ENCODE data around the gene ADAMTS17.

Gene ADAMTS17

GRCh38 chr15:100061944-100062343 is 279.8 kb downstream of the ADAMTS17 start:
- DNase-seq: no peak

- DNase-seq: no peak
Measured at GRCh38 chr15:100060276-100060926, 281.4 kb downstream of the ADAMTS17 start.

DNA sequence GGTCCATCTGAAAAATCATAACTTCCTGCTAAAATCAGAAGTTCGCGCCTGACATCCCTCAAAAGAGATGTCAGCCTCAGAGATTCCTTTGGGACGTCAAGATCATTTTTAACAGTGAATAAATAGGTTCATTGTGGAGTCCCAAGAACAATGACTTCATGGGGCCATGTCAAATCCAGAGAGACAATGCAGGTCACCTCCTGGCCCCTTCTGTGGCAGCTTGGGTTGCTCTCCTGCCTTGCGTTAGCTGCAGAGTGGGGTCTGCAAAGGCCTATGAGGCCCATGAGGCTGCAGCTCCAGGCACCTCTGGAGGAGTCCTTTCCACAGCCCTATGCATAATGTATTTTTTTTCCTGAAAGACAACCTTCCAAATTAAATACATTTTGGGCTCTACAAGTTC is 282.3 kb downstream of the ADAMTS17 start:
- no peak for DNase-seq

GRCh38 chr15:100059094-100059493 is 282.7 kb downstream of the ADAMTS17 start:
- DNase-seq: no peak

- no peak for DNase-seq
Measured at GRCh38 chr15:100058458-100058857, 283.3 kb downstream of the ADAMTS17 start.

GRCh38 chr15:100057281-100057680 is 284.5 kb downstream of the ADAMTS17 start:
- no peak for DNase-seq

DNA sequence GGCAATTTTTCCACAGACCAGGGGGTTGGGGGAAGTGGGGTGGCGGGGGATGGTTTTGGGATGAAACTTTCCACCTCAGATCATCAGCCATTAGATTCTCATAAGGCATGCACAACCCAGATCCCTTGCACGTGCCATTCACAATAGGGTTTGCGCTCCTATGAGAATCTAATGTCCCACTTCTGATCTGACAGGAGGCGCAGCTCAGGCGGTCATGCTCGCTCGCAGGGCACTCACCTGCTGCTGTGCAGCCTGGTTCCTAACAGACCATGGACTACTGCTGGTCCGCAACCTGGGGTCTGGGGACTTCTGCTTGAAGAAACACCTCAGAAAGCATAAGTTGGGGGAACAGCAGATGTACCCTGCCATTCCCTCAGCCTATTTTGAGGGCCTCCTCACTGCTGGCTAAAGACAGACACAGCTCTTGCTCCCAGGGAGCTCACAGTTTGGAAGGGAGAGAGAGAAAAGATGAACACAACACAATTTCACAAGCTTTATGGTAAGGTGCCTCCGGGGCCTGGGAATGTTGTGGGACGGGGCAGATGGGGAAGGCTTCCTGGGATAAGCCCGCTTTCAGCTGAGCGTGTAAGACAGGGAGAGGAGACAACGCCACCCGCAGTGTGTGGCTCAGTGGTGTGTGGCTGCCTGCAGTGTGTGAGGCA is 285.2 kb downstream of the ADAMTS17 start:
- no peak for DNase-seq

GRCh38 chr15:100055821-100056220 is 286.0 kb downstream of the ADAMTS17 start:
- DNase-seq: no peak

GRCh38 chr15:100054539-100054938 is 287.2 kb downstream of the ADAMTS17 start:
- DNase-seq: no peak

- DNase-seq: no peak
Measured at GRCh38 chr15:100053474-100054121, 288.2 kb downstream of the ADAMTS17 start.

DNA sequence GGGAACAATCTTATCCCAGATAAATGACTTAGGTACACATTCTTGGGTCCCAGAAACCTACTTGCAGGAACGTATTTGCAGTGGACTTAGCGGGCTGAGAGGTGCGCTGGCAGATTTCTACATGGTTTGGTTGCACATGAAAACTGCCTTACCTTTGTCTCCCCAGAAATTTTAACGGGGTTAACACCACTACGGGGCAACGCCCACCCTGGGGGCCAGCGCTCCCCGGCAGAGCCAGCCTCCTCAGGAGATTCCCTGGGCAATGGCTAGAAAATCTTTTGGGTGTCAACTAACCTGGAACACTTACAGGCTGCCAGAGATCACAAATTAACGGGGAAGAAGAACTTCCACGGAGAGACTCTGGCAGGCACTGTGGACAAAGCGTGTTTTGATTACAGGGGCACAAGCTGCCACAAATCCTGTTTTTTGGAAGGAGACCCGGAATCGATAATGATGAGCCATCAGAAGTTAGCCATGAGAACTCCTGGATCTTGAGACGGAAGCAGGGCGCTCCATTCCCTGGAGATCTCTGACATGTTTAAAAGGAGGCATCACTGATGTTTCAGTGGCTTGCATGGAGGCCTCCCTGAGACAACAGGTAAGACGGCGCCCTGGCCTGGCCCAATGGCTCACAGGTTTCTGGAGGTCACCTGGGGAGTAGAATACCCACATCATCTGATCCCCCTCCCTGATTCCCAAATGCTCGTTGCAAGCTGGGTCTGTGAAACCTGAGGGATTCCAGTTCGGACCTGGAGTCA is 288.9 kb downstream of the ADAMTS17 start:
- DNase-seq: no peak

DNA sequence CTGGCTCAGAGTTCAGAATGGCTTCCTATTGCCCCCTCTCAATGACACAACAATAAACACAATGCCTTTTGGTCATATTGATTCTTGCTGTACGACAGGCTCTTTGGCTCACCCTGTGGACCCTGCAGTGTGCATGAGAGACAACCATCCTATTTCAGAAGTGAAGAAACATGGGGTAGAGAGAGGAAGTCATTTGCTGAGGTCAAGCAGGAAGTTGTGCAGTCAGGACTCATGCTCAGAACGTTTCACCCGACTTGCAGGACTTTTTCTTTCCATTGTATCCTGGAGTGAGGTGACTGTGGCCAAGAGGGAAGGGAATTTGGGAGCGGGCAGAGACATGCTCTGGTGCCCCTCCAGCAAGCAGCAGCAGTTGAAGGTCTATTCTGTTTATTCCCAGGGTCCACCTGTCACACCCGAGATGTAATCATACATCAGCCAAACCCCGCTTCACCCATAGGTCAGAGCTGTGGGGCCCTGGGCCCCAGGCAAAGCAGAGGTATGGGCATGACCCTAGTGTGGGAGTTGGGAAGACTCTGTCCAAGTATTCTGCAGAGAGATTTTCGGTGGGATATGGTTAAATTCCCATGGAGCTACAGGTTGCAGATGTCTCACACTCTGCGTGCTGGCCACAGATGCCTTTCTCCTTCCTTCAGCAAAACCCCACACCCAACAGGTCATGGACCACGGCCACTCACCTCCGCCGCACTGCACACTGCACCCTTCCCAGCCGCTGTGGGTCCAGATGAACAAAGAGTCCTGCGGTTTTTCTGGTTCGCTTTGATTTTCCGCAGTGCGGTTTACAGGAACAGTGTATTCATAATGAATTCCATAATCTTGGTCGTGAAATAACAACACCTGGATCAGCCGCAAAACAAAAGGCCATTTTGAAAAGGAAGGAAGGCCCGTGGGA is 290.6 kb downstream of the ADAMTS17 start:
- DNase-seq: no peak

DNA sequence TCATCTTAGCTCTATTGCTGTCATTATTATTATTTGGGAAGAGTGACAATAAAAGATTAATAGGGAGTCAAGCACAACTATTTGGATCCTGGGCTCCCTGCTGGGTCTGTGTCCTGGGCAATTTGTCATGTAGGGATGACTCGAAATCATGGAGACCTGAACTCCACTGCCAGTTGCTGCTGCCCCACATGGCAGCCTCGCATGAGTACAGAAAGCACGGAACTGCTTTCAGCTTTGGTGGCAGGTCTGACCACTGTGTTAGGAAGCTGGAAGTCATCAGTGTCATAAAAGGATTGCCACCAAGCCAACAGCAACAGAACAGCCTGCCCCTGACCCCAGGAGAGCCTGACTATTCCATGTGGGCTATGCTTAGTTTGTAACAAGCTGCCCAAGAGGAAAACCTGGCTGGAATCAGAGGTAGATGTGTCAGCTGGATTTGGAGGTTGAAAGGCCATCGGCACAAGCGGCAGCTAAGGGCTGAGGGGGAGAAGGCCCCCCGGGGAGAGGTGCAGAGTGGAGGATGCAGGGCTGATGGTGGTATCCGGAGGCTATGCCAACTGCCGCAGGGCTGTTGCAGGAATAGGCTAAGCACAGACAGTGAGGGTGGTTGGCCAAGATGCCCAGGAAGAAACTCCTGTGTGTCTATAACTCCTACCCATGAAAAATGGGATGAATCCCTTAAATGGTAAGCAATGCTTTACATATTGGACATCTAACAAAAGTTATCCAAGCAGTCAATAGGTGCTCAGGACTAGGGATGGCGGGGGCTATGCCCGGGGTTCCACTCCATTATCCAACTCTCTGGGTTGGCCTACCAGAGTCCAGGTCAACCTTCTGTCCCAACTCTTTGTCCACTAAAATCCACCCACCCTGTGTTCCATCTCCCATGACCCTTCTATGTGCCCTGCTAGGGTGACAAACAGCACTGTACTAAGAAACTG is 291.6 kb downstream of the ADAMTS17 start:
- DNase-seq: no peak

- DNase-seq: no peak
Measured at GRCh38 chr15:100049483-100049882, 292.3 kb downstream of the ADAMTS17 start.

DNA sequence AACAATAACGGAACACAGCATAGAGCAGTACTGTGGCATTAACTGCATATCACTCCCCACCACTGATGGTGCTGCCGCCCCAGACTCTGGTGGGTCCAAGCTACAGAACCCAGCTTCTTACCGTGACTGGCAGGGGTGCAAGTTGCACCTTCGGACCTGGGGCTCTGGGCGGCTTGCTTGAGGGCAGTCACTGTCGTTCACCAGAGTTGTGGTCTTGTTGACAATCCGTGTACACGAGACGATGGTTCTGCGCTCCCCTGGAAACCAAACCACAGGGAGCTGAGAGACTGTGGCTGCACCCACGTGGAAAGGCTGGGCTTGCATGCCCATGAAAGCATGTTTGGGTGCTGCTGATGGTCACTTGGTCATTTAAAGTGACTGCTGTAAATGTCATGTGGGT is 293.0 kb downstream of the ADAMTS17 start:
- DNase-seq: no peak

DNA sequence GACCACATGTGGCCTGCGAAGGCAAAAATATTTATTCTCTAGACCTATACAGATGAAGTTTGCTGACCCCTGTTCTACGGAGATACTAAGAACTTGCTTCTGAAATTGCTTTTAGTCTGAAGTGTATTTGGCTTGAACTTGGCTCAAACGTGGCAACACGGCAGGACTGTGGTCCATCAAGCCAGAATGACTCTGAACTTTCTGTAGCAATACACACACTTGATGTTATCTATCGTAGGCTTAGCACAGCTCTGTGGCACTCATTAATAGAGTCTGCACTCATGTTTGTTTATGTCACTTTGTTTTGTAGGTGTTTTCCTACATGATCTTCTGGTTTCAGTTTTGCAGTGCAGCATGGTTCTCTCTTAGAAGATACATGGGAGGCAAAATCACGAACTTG is 298.1 kb downstream of the ADAMTS17 start:
- no peak for DNase-seq

- no peak for DNase-seq
Measured at GRCh38 chr15:100043068-100043641, 298.6 kb downstream of the ADAMTS17 start.

- DNase-seq: no peak
Measured at GRCh38 chr15:100042558-100042957, 299.2 kb downstream of the ADAMTS17 start.

DNA sequence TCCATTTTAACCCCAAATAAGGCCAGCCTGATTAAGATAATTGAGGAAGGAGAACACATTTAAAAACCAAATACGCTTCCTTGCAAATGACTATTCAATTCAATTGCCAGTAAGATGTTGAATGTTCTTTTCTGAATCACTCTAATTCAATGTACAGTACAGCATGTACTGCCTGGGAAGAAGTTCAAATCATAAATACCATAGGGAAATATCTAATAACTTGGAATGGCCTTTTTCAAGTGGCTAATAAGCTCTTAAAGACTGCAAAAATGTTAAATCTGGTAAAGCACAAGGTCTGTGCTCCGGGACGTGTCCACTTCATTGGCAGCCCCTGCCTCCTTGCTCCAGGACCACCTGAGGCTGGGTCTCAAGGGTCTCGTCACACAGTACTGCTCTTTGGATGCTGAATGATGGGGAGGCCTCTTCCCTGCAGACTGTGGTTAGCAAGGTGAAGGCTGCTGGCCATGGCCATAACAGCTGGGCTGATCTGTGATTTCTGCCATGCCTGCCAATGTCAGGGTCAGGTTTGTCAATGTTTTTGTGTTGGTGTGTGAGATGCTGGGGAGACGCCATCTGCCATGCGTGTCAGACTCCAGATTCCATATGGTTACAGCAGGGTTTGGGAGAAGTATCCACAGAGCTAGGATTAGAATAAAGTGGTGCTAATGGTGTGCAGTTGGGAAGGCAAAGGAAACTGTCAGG is 300.5 kb downstream of the ADAMTS17 start:
- no peak for DNase-seq

- DNase-seq: no peak
Measured at GRCh38 chr15:100039994-100040393, 301.8 kb downstream of the ADAMTS17 start.
